Psoas muscle (tissue), 8 donors: Measurements from ENCODE around the gene MTOR. TPM values are rescaled to one million over a fixed set of nuclear protein-coding genes. Genes with fewer than 3 reads are reported as not detected.

Experiments
- ATAC-seq, 4 donors: fragments of 200-7000 bp; cut with Tn5 transposase; one replicate each; pipeline ENCODE4 v1.9.1; 2020; ENCODE audit warnings: moderate library complexity in 3 of 4, mild to moderate bottlenecking in 2 of 4
- DNase-seq, 2 donors: peaks; one replicate each; pipeline ENCODE4 v3.0.0-alpha.2; 2020
- H3K27ac ChIP-seq: fragments of 200-600 bp; one replicate; pipeline ENCODE4 v1.8.0; 2022
- H3K27me3 ChIP-seq, 3 donors: fragments of 200-600 bp in 1 of 3; one replicate each; pipeline versions ENCODE4 v1.6.1 to v1.8.0; 2013 to 2022; ENCODE audit warnings: low read length in 2 of 3, mild to moderate bottlenecking in 2 of 3, moderate library complexity in 1 of 3; ENCODE audit not compliant: insufficient read depth in 3 of 3
- H3K36me3 ChIP-seq, 2 donors: fragments of 200-600 bp in 1 of 2; one replicate each; pipeline versions ENCODE4 v1.6.1 to v1.8.0; 2013 to 2022; ENCODE audit warnings: low read depth in 1 of 2, mild to moderate bottlenecking in 1 of 2, moderate library complexity in 1 of 2; ENCODE audit not compliant: insufficient read depth in 1 of 2
- H3K4me1 ChIP-seq: fragments of 200-600 bp; one replicate; pipeline ENCODE4 v1.8.0; 2022
- H3K4me3 ChIP-seq: fragments of 200-600 bp; one replicate; pipeline ENCODE4 v1.8.0; 2022; ENCODE audit warnings: mild to moderate bottlenecking
- H3K9me3 ChIP-seq: fragments of 200-600 bp; one replicate; pipeline ENCODE4 v1.8.0; 2022
- WGBS, 3 donors: extraction: QIAGEN DNeasy Blood & Tissue Kit; methylation state at CpG; one replicate each; pipeline versions ENCODE4 v1.1.6 to v1.1.7; 2013; 5-methylcytosine and 5-hydroxymethylcytosine counted together
- intact Hi-C, 2 donors: fragments of 100-400 bp; cut with DNase I; formaldehyde crosslinking; loops; one replicate each; pipeline versions ENCODE4 v1.11.0 to v1.14.2; 2022
- polyA plus RNA-seq, 3 donors: library from polyadenylated mRNA; stranded (reverse); fragments of 200-250 nt; gene quantifications; one replicate each; pipeline ENCODE4 v1.2.3, GENCODE V29; 2013
- total RNA-seq, 4 donors: library from RNA; stranded (reverse); fragmentation: NEBNext Ultra II Directional in 2 of 4; extraction: Animal tissue kit (Norgen Biotek cat#: 25700) in 2 of 4; gene quantifications; one replicate each; pipeline versions ENCODE4 v1.2.1 to v1.2.4, GENCODE V29; 2021 to 2023
- TF ChIP-seq, protein P1 (sequence below): fragments of 200-600 bp; IDR thresholded peaks from one replicate; pipeline ENCODE4 v1.8.0; 2022; ENCODE audit warnings: antibody characterized with exemption
- donor health status: healthy with polysubstance abuse.
- donor health status: DM: no; HTN: no; CAD: no; lungs with moderate emphysema.
- donor health status: Bipolar disorder and iron deficiency.
- donor health status: healthy.
- donor health status: DM: yes; HTN: yes; CAD: no.
- donor health status: DM: no; HTN: no; CAD: no.
- donor health status: DM: no; HTN: no; CAD: no.
- donor health status: DM: yes; HTN: yes; CAD: no.

Gene MTOR
- total and polyA plus RNA-seq, 7 donors = 24.0 to 50.8 (median 44.0) TPM

DNA sequence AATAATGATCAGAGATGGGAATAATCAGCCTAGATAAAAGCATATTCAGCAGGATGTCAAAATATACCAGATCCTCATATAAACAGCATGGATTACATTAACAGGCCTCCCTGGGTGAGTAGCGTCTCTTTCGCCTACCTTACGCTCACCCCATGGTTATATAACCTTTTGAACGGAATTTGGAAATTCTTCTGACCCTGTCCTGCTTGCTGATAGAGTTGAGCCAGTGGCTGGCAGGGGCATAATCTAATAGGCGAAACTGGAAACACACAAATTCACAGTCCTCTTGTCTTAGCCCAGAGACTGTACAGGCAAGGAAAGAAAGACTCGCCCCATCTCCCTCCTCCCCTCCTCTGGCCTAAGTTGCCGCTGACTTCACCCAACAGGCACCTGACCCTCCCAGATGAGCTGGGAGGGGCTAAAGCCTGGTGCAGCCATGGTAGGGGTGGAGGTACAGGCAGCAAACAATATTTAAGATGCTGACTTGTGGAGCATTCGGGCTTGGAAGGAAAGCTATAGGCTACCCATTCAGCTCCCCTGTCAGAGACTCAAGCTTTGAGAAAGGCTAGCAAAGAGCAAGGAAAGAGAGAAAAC is 73.4 kb downstream of the MTOR start, which contains the start of gene ANGPTL7:
Gene ANGPTL7, plus strand, starts transcription at position 498 of the 594 bp plus-strand sequence. CDS start 225 bp downstream, outside the sequence.
- ATAC-seq (peak; percentile 35 to 68 (median 64)), DNase-seq (no peak)
- Histone ChIP-seq H3K27me3 (no peaks in the 10 kb centered on the region), H3K4me1 (peaks cover 19% of the 10 kb centered on the region), H3K9me3 (no peaks in the 10 kb centered on the region), H3K27ac (no peak within 1 kb of the TSS), H3K36me3 (peaks cover 2 to 48% of the 10 kb centered on the region in 2 donors), H3K4me3 (no peak within 1 kb of the TSS)
- 84 to 94% (median 93%) methylated on average over 8 of the region's 8 CpGs for WGBS, 3 donors
- intact Hi-C loops = no loop called here
- TF ChIP-seq, protein P1, sequence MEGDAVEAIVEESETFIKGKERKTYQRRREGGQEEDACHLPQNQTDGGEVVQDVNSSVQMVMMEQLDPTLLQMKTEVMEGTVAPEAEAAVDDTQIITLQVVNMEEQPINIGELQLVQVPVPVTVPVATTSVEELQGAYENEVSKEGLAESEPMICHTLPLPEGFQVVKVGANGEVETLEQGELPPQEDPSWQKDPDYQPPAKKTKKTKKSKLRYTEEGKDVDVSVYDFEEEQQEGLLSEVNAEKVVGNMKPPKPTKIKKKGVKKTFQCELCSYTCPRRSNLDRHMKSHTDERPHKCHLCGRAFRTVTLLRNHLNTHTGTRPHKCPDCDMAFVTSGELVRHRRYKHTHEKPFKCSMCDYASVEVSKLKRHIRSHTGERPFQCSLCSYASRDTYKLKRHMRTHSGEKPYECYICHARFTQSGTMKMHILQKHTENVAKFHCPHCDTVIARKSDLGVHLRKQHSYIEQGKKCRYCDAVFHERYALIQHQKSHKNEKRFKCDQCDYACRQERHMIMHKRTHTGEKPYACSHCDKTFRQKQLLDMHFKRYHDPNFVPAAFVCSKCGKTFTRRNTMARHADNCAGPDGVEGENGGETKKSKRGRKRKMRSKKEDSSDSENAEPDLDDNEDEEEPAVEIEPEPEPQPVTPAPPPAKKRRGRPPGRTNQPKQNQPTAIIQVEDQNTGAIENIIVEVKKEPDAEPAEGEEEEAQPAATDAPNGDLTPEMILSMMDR = no peak

DNA sequence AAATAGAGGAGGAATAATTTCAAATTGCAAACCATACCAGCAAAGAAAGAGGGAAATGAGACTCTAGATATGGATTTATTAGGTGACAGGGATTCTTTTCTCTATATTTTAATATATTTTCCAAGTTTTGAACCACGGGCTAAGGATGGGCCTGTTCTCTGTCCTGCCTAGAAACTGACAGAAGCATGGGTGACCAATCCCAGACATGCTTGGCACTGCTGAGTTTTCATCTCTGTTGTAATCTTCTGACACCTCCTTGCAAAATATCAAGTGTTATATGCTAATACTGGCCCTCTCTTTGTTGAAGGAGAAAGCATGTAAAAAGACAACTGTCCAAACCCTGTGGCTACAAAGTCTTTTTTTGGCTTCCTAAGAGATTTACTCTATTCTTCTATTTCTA is 74.0 kb downstream of the MTOR start:
- Histone ChIP-seq H3K27ac (no peak overlapping the region), H3K9me3 (no peaks in the 10 kb centered on the region), H3K4me3 (no peak overlapping the region), H3K27me3 (no peaks in the 10 kb centered on the region), H3K36me3 (peaks cover 2 to 45% of the 10 kb centered on the region in 2 donors), H3K4me1 (peaks cover 19% of the 10 kb centered on the region)
- intact Hi-C loops = no loop called here
- TF ChIP-seq, protein P1 = no peak
- DNase-seq (no peak), ATAC-seq (peak; percentile 70 to 93 (median 82))
- WGBS, 3 donors = 62 to 76% (median 75%) methylated on average over 1 of the region's 1 CpG

DNA sequence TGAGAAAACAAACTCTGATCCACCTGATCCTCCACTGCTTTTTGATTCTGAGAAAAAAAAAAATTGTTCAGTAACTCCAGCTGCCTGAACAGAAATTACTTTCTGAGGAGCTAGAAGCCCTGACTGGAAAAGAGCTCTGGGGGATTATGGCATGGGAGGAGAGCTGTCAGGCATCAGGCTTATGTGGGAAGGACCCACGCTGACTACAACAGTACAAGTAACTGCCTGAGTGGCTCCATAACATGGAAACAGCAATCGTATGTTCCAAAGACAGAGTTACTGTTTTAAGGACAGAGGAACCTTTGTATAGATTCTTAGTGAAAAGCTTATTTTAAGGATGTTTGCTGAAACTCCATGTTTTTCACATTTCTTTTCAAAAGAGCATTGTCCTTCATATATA is 74.4 kb downstream of the MTOR start:
- 34 to 67% (median 42%) methylated on average over 2 of the region's 2 CpGs for WGBS, 3 donors
- Histone ChIP-seq H3K27ac (no peak overlapping the region), H3K4me1 (peaks cover 19% of the 10 kb centered on the region), H3K9me3 (no peaks in the 10 kb centered on the region), H3K27me3 (no peaks in the 10 kb centered on the region), H3K36me3 (peaks cover 2 to 40% of the 10 kb centered on the region in 2 donors), H3K4me3 (no peak overlapping the region)
- ATAC-seq = peak in 2 of 4 donors; percentile 27 to 39
- DNase-seq = no peak
- TF ChIP-seq, protein P1 = no peak
- intact Hi-C loops = no loop called here

DNA sequence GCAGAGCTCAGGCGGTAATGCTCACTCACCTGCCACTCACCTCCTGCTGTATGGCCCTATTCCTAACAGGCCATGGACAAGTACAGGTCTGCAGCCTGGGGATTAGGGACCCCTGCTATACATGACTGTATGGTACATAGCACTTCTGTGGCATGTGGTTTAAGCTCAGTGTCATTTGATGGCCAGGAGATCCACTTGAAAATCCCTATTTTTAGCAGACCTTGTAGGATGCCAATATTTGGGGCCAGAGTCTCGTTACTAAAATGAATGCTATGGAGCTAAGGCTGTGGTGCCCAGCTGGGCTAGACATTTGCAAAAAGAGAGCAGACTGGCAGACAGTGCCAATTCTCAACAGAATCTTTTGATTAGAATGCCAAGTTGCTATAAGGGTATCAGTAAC is 74.9 kb downstream of the MTOR start:
- ATAC-seq (peak in 2 of 4 donors; percentile 34 to 36), DNase-seq (no peak)
- TF ChIP-seq, protein P1 = no peak
- H3K4me1 ChIP-seq = peaks cover 19% of the 10 kb centered on the region
- intact Hi-C loops = no loop called here
- 31 to 69% (median 42%) methylated on average over 2 of the region's 2 CpGs for WGBS, 3 donors
- H3K36me3 ChIP-seq = peaks cover 2 to 36% of the 10 kb centered on the region in 2 donors
- H3K27ac ChIP-seq = no peak overlapping the region
- no peaks in the 10 kb centered on the region for H3K9me3 ChIP-seq
- no peak overlapping the region for H3K4me3 ChIP-seq
- H3K27me3 ChIP-seq = no peaks in the 10 kb centered on the region

DNA sequence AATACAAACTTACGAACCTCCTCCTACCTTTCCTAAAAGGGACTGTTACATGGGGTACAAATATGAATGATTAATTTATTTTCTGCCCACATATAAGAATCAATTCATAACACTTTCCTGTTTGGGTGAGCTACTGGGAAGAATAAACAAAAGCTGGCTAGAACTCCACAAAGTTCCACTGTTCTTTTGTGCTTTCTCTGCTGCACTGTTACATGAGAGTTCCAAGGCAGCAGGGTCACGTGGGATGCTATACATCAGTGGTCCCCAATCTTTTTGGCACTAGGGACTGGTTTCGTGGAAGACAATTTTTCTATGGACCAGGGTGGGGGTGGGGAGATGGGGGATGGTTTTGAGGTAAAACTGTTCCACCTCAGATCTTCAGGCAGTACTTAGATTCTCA is 75.4 kb downstream of the MTOR start:
- peaks cover 19% of the 10 kb centered on the region for H3K4me1 ChIP-seq
- peaks cover 0 to 32% of the 10 kb centered on the region in 2 donors for H3K36me3 ChIP-seq
- ATAC-seq (no peak), DNase-seq (no peak)
- no peak overlapping the region for H3K4me3 ChIP-seq
- WGBS, 3 donors = 91 to 94% (median 93%) methylated on average over 3 of the region's 3 CpGs
- no peaks in the 10 kb centered on the region for H3K9me3 ChIP-seq
- H3K27ac ChIP-seq = no peak overlapping the region
- TF ChIP-seq, protein P1 = no peak
- intact Hi-C loops = no loop called here
- H3K27me3 ChIP-seq = no peaks in the 10 kb centered on the region
